Neural crest cell (in vitro differentiated cells): Measurements from ENCODE around the gene CCR9. TPM values are rescaled to one million over a fixed set of nuclear protein-coding genes. Genes with fewer than 3 reads are reported as not detected.

Experiments
- DNase-seq: peaks from one replicate; pipeline ENCODE4 v3.0.0; 2021; ENCODE audit warnings: low read depth, mixed read lengths, low spot score
- H3K27ac Mint-ChIP-seq: one replicate; pipeline ENCODE4 v1.8.0; 2021; ENCODE audit warnings: mild to moderate bottlenecking, mixed read lengths; ENCODE audit not compliant: unreplicated experiment
- H3K27me3 Mint-ChIP-seq: 2 replicates; pipeline ENCODE4 v1.8.0; 2021; ENCODE audit warnings: low read depth, mild to moderate bottlenecking, mixed read lengths
- H3K36me3 Mint-ChIP-seq: 2 replicates; pipeline ENCODE4 v1.8.0; 2021; ENCODE audit warnings: low read depth, mild to moderate bottlenecking, mixed read lengths
- H3K4me1 Mint-ChIP-seq: 2 replicates; pipeline ENCODE4 v1.8.0; 2021; ENCODE audit warnings: mixed read lengths
- H3K4me3 Mint-ChIP-seq: one replicate; pipeline ENCODE4 v1.8.0; 2021; ENCODE audit warnings: mild to moderate bottlenecking, mixed read lengths
- H3K9me3 Mint-ChIP-seq: 2 replicates; pipeline ENCODE4 v1.8.0; 2021; ENCODE audit warnings: mixed read lengths
- total RNA-seq: library from RNA; stranded (reverse); gene quantifications from 2 replicates; pipeline ENCODE4 v1.2.1, GENCODE V29; 2021
- TF ChIP-seq, protein P1 (sequence below): fragments of 200-600 bp; sonication (generic); conservative IDR thresholded peaks from 2 replicates; pipeline ENCODE4 v1.5.0; 2021; ENCODE audit warnings: antibody characterized with exemption, mild to moderate bottlenecking

CCR9 gene
- total RNA-seq, 1 donor from 2014 or later, result not detected

DNA sequence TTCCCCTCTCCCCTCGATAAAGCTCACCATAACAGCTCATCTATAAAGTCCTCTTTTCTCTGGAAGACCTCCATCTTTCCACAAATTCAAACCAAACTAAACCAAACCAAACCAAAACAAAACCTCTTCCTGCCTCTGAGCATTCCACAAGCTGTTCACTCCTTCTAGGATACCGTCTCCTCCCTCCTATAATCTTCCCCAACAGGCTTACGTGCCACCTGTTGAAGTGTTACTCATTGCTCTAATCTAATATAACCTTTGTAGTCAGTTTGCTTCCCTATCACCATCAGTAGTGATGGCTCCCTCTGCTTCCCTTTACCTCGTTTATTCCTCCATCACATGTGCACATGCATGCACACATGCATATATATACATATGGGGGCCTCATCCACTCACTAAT, 12.7 kb upstream of the CCR9 start:
- Mint-ChIP-seq H3K9me3 (no peaks in the 10 kb centered on the region), H3K36me3 (no peaks in the 10 kb centered on the region), H3K27me3 (peaks cover 3% of the 10 kb centered on the region), H3K4me1 (no peaks in the 10 kb centered on the region), H3K27ac (no peak overlapping the region), H3K4me3 (no peak overlapping the region)
- TF ChIP-seq, protein P1, sequence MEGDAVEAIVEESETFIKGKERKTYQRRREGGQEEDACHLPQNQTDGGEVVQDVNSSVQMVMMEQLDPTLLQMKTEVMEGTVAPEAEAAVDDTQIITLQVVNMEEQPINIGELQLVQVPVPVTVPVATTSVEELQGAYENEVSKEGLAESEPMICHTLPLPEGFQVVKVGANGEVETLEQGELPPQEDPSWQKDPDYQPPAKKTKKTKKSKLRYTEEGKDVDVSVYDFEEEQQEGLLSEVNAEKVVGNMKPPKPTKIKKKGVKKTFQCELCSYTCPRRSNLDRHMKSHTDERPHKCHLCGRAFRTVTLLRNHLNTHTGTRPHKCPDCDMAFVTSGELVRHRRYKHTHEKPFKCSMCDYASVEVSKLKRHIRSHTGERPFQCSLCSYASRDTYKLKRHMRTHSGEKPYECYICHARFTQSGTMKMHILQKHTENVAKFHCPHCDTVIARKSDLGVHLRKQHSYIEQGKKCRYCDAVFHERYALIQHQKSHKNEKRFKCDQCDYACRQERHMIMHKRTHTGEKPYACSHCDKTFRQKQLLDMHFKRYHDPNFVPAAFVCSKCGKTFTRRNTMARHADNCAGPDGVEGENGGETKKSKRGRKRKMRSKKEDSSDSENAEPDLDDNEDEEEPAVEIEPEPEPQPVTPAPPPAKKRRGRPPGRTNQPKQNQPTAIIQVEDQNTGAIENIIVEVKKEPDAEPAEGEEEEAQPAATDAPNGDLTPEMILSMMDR, result no peak
- no peak for DNase-seq

DNA sequence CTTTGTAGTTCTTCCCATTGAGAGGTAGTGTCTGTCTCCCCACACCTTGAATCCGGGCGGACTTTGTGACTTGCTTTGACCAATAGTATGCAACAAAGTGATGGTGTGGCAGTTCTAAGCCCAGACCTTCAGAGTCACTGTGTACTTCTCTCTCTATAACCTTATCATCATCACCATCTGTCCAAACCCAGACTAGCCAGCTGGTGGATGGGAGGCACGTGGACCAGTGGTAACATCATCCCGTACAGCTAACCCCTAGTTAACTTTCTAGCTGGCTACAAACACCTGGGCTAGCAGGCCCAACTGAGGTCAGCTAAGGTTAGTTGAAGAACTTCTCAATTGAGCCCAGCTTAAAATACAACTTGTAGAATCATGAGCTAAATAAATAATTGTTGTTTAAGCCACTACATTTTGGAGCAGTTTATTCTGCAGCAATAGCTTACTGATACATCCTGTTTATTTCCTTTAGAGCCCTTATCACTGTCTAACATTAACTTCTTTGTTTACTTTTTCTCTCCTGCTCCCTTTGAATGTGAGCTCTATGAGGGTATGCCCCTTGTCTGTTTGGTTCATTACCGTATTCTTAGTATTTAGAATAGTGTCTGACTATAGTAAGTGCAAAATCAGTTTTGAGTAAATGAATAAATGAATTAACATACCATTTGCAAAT, 11.5 kb upstream of the CCR9 start:
- Mint-ChIP-seq H3K4me1 (no peaks in the 10 kb centered on the region), H3K27me3 (no peaks in the 10 kb centered on the region), H3K9me3 (no peaks in the 10 kb centered on the region), H3K27ac (no peak overlapping the region), H3K4me3 (no peak overlapping the region), H3K36me3 (no peaks in the 10 kb centered on the region)
- no peak for DNase-seq
- TF ChIP-seq, protein P1, result no peak

DNA sequence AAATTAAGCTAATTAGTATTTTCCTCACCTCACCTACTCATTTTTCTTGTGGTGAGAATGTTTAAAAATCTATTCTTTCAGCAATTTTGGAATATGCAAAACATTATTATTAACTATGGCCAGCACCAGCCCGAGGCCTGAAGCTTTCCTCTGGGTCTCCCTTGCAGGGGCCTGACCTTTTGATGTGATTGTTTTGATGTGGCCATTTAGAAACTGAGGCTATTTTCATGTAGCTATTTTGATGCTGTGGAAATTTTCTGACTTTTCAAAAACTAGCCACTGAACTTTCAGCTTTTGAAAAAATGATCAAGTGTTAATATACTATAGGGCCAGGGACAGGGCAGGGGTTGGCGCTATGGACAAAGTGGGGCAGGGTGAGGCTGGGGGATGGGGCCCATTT, 8.2 kb upstream of the CCR9 start:
- H3K4me1 Mint-ChIP-seq, result peaks cover 4% of the 10 kb centered on the region
- H3K36me3 Mint-ChIP-seq, result no peaks in the 10 kb centered on the region
- H3K27ac Mint-ChIP-seq, result no peak overlapping the region
- no peaks in the 10 kb centered on the region for H3K27me3 Mint-ChIP-seq
- TF ChIP-seq, protein P1, result no peak
- H3K9me3 Mint-ChIP-seq, result no peaks in the 10 kb centered on the region
- no peak overlapping the region for H3K4me3 Mint-ChIP-seq
- DNase-seq, result no peak

DNA sequence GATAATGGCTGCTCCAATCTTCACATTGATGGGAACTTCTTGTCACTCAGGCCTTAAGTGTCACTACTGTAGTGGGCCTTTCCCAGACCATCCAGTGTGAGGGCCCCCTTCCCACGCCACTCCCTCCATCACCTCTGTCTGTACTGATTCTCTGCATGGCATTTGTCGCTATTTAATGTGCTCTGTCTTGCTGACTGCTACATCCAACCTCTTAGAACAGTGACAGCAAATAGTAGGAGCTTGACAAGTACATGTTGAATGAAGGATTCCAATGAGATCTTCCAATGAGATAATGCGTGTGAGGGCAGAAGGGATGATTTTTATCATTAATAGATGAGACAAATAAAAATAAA, 5.6 kb upstream of the CCR9 start:
- Mint-ChIP-seq H3K4me1 (peaks cover 8% of the 10 kb centered on the region), H3K27me3 (no peaks in the 10 kb centered on the region), H3K9me3 (no peaks in the 10 kb centered on the region), H3K27ac (no peak overlapping the region), H3K4me3 (no peak overlapping the region), H3K36me3 (no peaks in the 10 kb centered on the region)
- TF ChIP-seq, protein P1, result no peak
- no peak for DNase-seq

DNA sequence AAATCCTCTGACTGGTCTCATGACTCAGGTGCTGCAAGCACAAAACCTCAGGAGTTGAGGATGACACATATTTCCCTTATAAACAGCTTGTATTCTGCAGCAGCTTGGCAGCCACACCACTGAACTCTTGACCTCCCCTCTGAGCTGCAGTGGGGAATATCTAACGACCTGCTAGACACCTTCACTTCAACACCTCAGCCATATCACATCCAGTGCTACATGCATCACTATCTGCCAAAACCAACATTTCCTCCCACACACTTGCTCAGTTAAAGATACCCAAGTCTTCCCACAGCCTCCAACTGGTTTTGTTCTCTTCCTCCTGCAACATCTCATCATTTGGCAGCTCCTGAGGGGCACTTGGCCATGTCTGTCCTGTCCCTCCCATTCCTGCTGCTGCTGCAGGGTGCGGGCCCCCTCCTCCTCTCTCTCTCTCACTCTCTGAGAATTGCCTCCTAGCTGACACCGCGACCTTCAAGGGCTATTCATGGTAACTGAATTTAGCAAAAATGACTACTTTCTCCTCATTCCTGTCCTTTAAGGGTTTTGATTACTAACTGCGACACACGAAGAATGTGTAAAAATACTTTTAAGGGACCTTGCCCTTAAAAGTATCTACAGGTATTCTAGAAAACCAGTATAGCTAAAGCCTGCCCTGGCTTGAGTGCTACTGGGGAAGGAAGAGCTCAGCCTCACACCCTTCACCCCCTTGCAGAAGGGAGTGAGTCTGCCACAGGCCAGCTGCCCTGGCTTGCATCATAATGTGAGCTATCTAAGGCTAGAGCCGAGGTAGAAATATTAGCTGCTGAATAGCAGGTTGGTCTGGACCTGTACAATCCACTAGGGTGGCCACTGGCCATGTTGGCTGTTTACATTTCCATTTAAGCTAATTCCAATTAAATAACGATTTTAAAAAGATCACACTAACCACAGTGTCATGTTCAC, 5.0 kb upstream of the CCR9 start:
- Mint-ChIP-seq H3K27me3 (no peaks in the 10 kb centered on the region), H3K27ac (no peak overlapping the region), H3K36me3 (no peaks in the 10 kb centered on the region), H3K4me1 (peaks cover 8% of the 10 kb centered on the region), H3K9me3 (no peaks in the 10 kb centered on the region), H3K4me3 (no peak overlapping the region)
- DNase-seq, result no peak
- TF ChIP-seq, protein P1, result no peak
